CD4-positive, alpha-beta T cell treated with Interleukin-2 at 100 ng/mL for 4 hours (primary cell): ENCODE measurements around the gene PHKB.
"Not testable (repeated sequence)": the region's sequence is repeated elsewhere in the genome, so short reads cannot be mapped to it uniquely, and the experiment has no call there.

Experiments used
- DNase-seq: peaks from one replicate; pipeline ENCODE4 v3.0.0-alpha.2; 2020; ENCODE audit warnings: low spot score

Gene PHKB

GRCh38 chr16:47470211-47470610 is 9.1 kb downstream of the PHKB start:
- no peak for DNase-seq

- DNase-seq = no peak
Measured at GRCh38 chr16:47470810-47471209, 9.7 kb downstream of the PHKB start.

GRCh38 chr16:47473004-47473403 is 11.9 kb downstream of the PHKB start:
- not testable (repeated sequence) for DNase-seq

GRCh38 chr16:47473792-47474191 is 12.7 kb downstream of the PHKB start:
- no peak for DNase-seq

GRCh38 chr16:47475786-47476185 is 14.7 kb downstream of the PHKB start:
- DNase-seq = no peak

- DNase-seq = no peak
Measured at GRCh38 chr16:47476654-47477345, 15.7 kb downstream of the PHKB start.

- no peak for DNase-seq
Measured at GRCh38 chr16:47477679-47478078, 16.5 kb downstream of the PHKB start.

GRCh38 chr16:47480410-47480809 is 19.3 kb downstream of the PHKB start:
- no peak for DNase-seq

GRCh38 chr16:47481698-47482374 is 20.7 kb downstream of the PHKB start:
- no peak for DNase-seq

- DNase-seq = no peak
Measured at GRCh38 chr16:47483616-47484015, 22.5 kb downstream of the PHKB start.

- DNase-seq = no peak
Measured at GRCh38 chr16:47486856-47487255, 25.7 kb downstream of the PHKB start.

- no peak for DNase-seq
Measured at GRCh38 chr16:47488051-47488450, 26.9 kb downstream of the PHKB start.

- DNase-seq = no peak
Measured at GRCh38 chr16:47490471-47490870, 29.3 kb downstream of the PHKB start.

GRCh38 chr16:47492036-47492427 is 30.9 kb downstream of the PHKB start:
- DNase-seq = no peak

- DNase-seq = no peak
Measured at GRCh38 chr16:47492428-47493377, 31.6 kb downstream of the PHKB start.

- no peak for DNase-seq
Measured at GRCh38 chr16:47493381-47494337, 32.5 kb downstream of the PHKB start.

GRCh38 chr16:47499080-47499699 is 38.1 kb downstream of the PHKB start:
- DNase-seq = no peak

GRCh38 chr16:47499700-47500264 is 38.7 kb downstream of the PHKB start:
- DNase-seq = no peak

- no peak for DNase-seq
Measured at GRCh38 chr16:47503936-47504335, 42.8 kb downstream of the PHKB start.

GRCh38 chr16:47504599-47504998 is 43.5 kb downstream of the PHKB start:
- DNase-seq = no peak

GRCh38 chr16:47506800-47507199 is 45.7 kb downstream of the PHKB start:
- no peak for DNase-seq
